IMR-90 (cell line): ENCODE results near the gene LETM1. TPM values are rescaled to one million over a fixed set of nuclear protein-coding genes. Genes with fewer than 3 reads are reported as not detected.

Experiments
- ATAC-seq: fragments of 200-7000 bp; cut with Tn5 transposase; 2 replicates; pipeline ENCODE4 v1.9.1; 2020; ENCODE audit warnings: low read depth, mild to moderate bottlenecking, moderate library complexity
- BruUV-seq: library from RNA; stranded (reverse); fragments of 400-500 nt; replicated peaks from 2 replicates; lab custom pipeline; 2021; lab: Mats Ljungman, UMichigan
- CTCF ChIA-PET: fragments of 300-600 bp; formaldehyde crosslinking; extraction: SDS; loops from one replicate; lab custom pipeline; 2021; ENCODE audit warnings: antibody characterized with exemption; lab: Yijun Ruan, JAX
- POLR2A ChIA-PET: fragments of 300-600 bp; sonication (Branson Sonifier 250); formaldehyde crosslinking; loops from one replicate; lab custom pipeline; 2022; ENCODE audit warnings: antibody characterized with exemption; ENCODE audit not compliant: unreplicated experiment; lab: Charles Lee
- DNase-seq: peaks from one replicate; pipeline ENCODE4 v3.0.0; 2013
- H2AFZ ChIP-seq: replicated peaks from 2 replicates; pipeline ENCODE3; 2013; ENCODE audit warnings: low read length, mild to moderate bottlenecking; ENCODE audit not compliant: poor library complexity
- H2AK5ac ChIP-seq: 2 replicates; pipeline ENCODE4 v1.6.1; 2013; ENCODE audit warnings: low read depth, low read length, inconsistent platforms
- H2AK9ac ChIP-seq: replicated peaks from 2 replicates; pipeline ENCODE3; 2013; ENCODE audit warnings: mild to moderate bottlenecking, low read depth, low read length, moderate library complexity; ENCODE audit not compliant: poor library complexity
- H2BK120ac ChIP-seq: 2 replicates; pipeline ENCODE4 v1.6.1; 2013; ENCODE audit warnings: low read depth, low read length, inconsistent platforms
- H2BK15ac ChIP-seq: 3 replicates; pipeline ENCODE4 v1.6.1; 2013; ENCODE audit warnings: low read depth, low read length, inconsistent platforms
- H2BK20ac ChIP-seq: 2 replicates; pipeline ENCODE4 v1.6.1; 2013; ENCODE audit warnings: low read depth, mild to moderate bottlenecking, inconsistent platforms, low read length, moderate library complexity
- H2BK5ac ChIP-seq: 2 replicates; pipeline ENCODE4 v1.6.1; 2013; ENCODE audit warnings: mild to moderate bottlenecking, low read depth, low read length, inconsistent platforms; ENCODE audit not compliant: poor library complexity, severe bottlenecking
- H3K14ac ChIP-seq: replicated peaks from 2 replicates; pipeline ENCODE4 v1.6.1; 2013; ENCODE audit warnings: low read depth, low read length, inconsistent platforms
- H3K18ac ChIP-seq: 2 replicates; pipeline ENCODE4 v1.6.1; 2013; ENCODE audit warnings: low read depth, low read length, control low read depth
- H3K23ac ChIP-seq: 2 replicates; pipeline ENCODE4 v1.6.1; 2013; ENCODE audit warnings: low read depth, low read length, inconsistent platforms
- H3K27ac ChIP-seq: 2 replicates; pipeline ENCODE4 v1.5.1; 2013; ENCODE audit warnings: mild to moderate bottlenecking, control low read depth, low read length; ENCODE audit not compliant: insufficient read depth
- H3K27me3 ChIP-seq: 2 replicates; pipeline ENCODE4 v1.6.1; 2013; ENCODE audit warnings: low read length; ENCODE audit not compliant: control insufficient read depth, insufficient read depth
- H3K36me3 ChIP-seq: 2 replicates; pipeline ENCODE4 v1.6.1; 2013; ENCODE audit warnings: low read length, mixed read lengths; ENCODE audit not compliant: control insufficient read depth, insufficient read depth
- H3K4ac ChIP-seq: 2 replicates; pipeline ENCODE4 v1.6.1; 2013; ENCODE audit warnings: low read depth, low read length, inconsistent platforms
- H3K4me1 ChIP-seq: 2 replicates; pipeline ENCODE4 v1.6.1; 2013; ENCODE audit warnings: low read length, mixed read lengths; ENCODE audit not compliant: control insufficient read depth, insufficient read depth
- H3K4me2 ChIP-seq: 2 replicates; pipeline ENCODE4 v1.6.1; 2013; ENCODE audit warnings: low read depth, mild to moderate bottlenecking, control low read depth, low read length, moderate library complexity
- H3K4me3 ChIP-seq: 2 replicates; pipeline ENCODE4 v1.5.1; 2013; ENCODE audit warnings: low read depth, mild to moderate bottlenecking, control low read depth, low read length, moderate library complexity; ENCODE audit not compliant: insufficient read depth
- H3K56ac ChIP-seq: 2 replicates; pipeline ENCODE4 v1.6.1; 2013; ENCODE audit warnings: low read length, inconsistent platforms; ENCODE audit not compliant: insufficient read depth; ENCODE audit errors: extremely low read depth
- H3K79me1 ChIP-seq, 2 experiments: 2 replicates each; pipeline ENCODE4 v1.6.1; 2013; ENCODE audit warnings: low read length in 2 of 2, inconsistent platforms in 1 of 2, low read depth in 1 of 2
- H3K9ac ChIP-seq: 2 replicates; pipeline ENCODE4 v1.6.1; 2013; ENCODE audit warnings: low read depth, low read length, control low read depth
- H3K9me1 ChIP-seq: 2 replicates; pipeline ENCODE4 v1.6.1; 2013; ENCODE audit warnings: low read length, inconsistent platforms; ENCODE audit not compliant: insufficient read depth
- H3K9me3 ChIP-seq: 2 replicates; pipeline ENCODE4 v1.6.1; 2013; ENCODE audit warnings: low read length; ENCODE audit not compliant: control insufficient read depth, insufficient read depth
- H4K20me1 ChIP-seq: 2 replicates; pipeline ENCODE4 v1.6.1; 2013; ENCODE audit warnings: low read length, inconsistent platforms; ENCODE audit not compliant: insufficient read depth
- H4K5ac ChIP-seq: 2 replicates; pipeline ENCODE4 v1.6.1; 2013; ENCODE audit warnings: mild to moderate bottlenecking, low read depth, low read length, control low read depth
- H4K8ac ChIP-seq, 2 experiments: 2 replicates each; pipeline ENCODE4 v1.6.1; 2013; ENCODE audit warnings: low read depth in 2 of 2, low read length in 2 of 2, control low read depth in 1 of 2, inconsistent platforms in 1 of 2
- H4K91ac ChIP-seq: 2 replicates; pipeline ENCODE4 v1.6.1; 2013; ENCODE audit warnings: low read depth, low read length, inconsistent platforms; ENCODE audit not compliant: insufficient read depth
- CEBPB ChIP-seq: IDR thresholded peaks from 2 replicates; pipeline ENCODE4 v1.6.1; 2012; ENCODE audit warnings: low read depth, low read length, improper control_type of control experiment
- CHD1 ChIP-seq: IDR thresholded peaks from 2 replicates; pipeline ENCODE4 v1.6.1; 2012; ENCODE audit warnings: low read depth, low read length, improper control_type of control experiment
- CTCF ChIP-seq: conservative IDR thresholded peaks from 2 replicates; pipeline ENCODE4 v1.5.1; 2012; ENCODE audit warnings: mild to moderate bottlenecking, low read depth, low read length, improper control_type of control experiment
- NFE2L2 ChIP-seq: fragments of 150-350 bp; IDR thresholded peaks from 2 replicates; pipeline ENCODE4 v1.6.1; 2016; ENCODE audit warnings: low read depth, mild to moderate bottlenecking, low read length
- RCOR1 ChIP-seq: IDR thresholded peaks from 2 replicates; pipeline ENCODE4 v1.6.1; 2012; ENCODE audit warnings: mild to moderate bottlenecking, low read length, improper control_type of control experiment; ENCODE audit not compliant: insufficient replicate concordance
- RFX5 ChIP-seq: IDR thresholded peaks from 2 replicates; pipeline ENCODE4 v1.8.0; 2012; ENCODE audit warnings: low read depth, mild to moderate bottlenecking, low read length, moderate library complexity
- SMC3 ChIP-seq: fragments of 150-350 bp; IDR thresholded peaks from 2 replicates; pipeline ENCODE4 v1.6.1; 2016; ENCODE audit warnings: low read depth, mild to moderate bottlenecking, antibody characterized with exemption, low read length, moderate library complexity
- WGBS, 2 experiments: methylation state at CpG; one replicate each; pipeline versions ENCODE4 v1.1.5 to v1.1.7; 2013; ENCODE audit warnings: missing lambda C conversion rate in 2 of 2; ENCODE audit not compliant: insufficient read length in 1 of 2; ENCODE audit errors: extremely low coverage in 2 of 2; 5-methylcytosine and 5-hydroxymethylcytosine counted together
- dilution Hi-C: fragments of 300-500 bp; cut with HindIII; formaldehyde crosslinking; loops from one replicate; pipeline ENCODE4 v1.14.3; 2018; ENCODE audit warnings: low sequenced_read_pairs; ENCODE audit not compliant: unreplicated experiment
- in situ Hi-C: fragments of 300-500 bp; cut with MboI; formaldehyde crosslinking; loops from 3 replicates; pipeline ENCODE4 v1.14.3; 2019; ENCODE audit warnings: low sequenced_read_pairs, inconsistent platforms, mixed read lengths
- intact Hi-C: fragments of 100-400 bp; cut with micrococcal nuclease; formaldehyde crosslinking; loops from 2 replicates; pipeline ENCODE4 v1.10.0; 2022
- polyA plus RNA-seq, 3 experiments: library from polyadenylated mRNA; depleted of rRNA; stranded (reverse); fragments of >200 nt; gene quantifications; 2 replicates each; pipeline ENCODE4 v1.2.3, GENCODE V29; 2012; ENCODE audit warnings: low replicate concordance in 1 of 3
- total RNA-seq: library from RNA; depleted of rRNA; stranded (reverse); fragments of >200 nt; gene quantifications from 2 replicates; pipeline ENCODE4 v1.2.3, GENCODE V29; 2012
- TF ChIP-seq, protein P1 (sequence below): fragments of 150-350 bp; IDR thresholded peaks from 2 replicates; pipeline ENCODE4 v1.6.1; 2017; ENCODE audit warnings: mild to moderate bottlenecking, antibody characterized with exemption, low read length, low read depth

The LETM1 gene
- total and polyA plus RNA-seq, 2 of the 4 experiments (the other 2 are of a cell fraction) = 25.0 to 49.3 TPM

DNA sequence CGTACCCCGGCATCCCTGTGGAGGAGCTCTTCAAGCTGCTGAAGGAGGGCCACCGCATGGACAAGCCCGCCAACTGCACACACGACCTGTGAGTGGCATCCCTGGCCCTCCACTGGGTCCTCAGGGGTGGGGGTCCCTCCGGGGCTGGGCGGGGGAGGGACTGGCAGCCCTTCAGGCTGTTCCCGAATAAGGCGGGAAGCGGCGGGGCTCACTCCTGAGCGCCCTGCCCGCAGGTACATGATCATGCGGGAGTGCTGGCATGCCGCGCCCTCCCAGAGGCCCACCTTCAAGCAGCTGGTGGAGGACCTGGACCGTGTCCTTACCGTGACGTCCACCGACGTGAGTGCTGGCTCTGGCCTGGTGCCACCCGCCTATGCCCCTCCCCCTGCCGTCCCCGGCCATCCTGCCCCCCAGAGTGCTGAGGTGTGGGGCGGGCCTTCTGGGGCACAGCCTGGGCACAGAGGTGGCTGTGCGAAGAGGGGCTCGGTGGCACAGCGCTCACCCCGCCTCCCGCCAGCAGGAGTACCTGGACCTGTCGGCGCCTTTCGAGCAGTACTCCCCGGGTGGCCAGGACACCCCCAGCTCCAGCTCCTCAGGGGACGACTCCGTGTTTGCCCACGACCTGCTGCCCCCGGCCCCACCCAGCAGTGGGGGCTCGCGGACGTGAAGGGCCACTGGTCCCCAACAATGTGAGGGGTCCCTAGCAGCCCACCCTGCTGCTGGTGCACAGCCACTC, 49.2 kb downstream of the LETM1 start:
- H3K27ac ChIP-seq = no peak overlapping the region
- peaks cover 16% of the 10 kb centered on the region for H4K20me1 ChIP-seq
- no peak overlapping the region for H3K56ac ChIP-seq
- no peak for DNase-seq
- H3K79me1 ChIP-seq = no peaks in the 10 kb centered on the region
- no peak overlapping the region for H4K8ac ChIP-seq
- H3K18ac ChIP-seq = no peak overlapping the region
- no peaks in the 10 kb centered on the region; the same call in 1 of the 2 replicates for H3K36me3 ChIP-seq
- no peaks in the 10 kb centered on the region for H3K9me3 ChIP-seq
- H3K4me3 ChIP-seq = no peak overlapping the region
- H3K4ac ChIP-seq = no peak overlapping the region
- H2BK5ac ChIP-seq = no peak overlapping the region
- ATAC-seq = no peak
- 92% methylated on average over 26 of the region's 41 CpGs; no CpG with 5 or more reads in 1 of the 2 experiments for WGBS, 2 experiments
- H3K9me1 ChIP-seq = no peaks in the 10 kb centered on the region
- no peaks in the 10 kb centered on the region for H3K27me3 ChIP-seq
- H2AK5ac ChIP-seq = no peak overlapping the region
- BruUV-seq = no TSS peak
- in situ Hi-C loops = no loop called here
- H3K9ac ChIP-seq = no peak overlapping the region
- dilution Hi-C loops = no loop called here
- H2BK15ac ChIP-seq = no peak overlapping the region
- TF ChIP-seq RFX5 (no peak), CTCF (no peak), RCOR1 (no peak), SMC3 (no peak), CEBPB (no peak), NFE2L2 (no peak), CHD1 (no peak)
- TF ChIP-seq, protein P1, sequence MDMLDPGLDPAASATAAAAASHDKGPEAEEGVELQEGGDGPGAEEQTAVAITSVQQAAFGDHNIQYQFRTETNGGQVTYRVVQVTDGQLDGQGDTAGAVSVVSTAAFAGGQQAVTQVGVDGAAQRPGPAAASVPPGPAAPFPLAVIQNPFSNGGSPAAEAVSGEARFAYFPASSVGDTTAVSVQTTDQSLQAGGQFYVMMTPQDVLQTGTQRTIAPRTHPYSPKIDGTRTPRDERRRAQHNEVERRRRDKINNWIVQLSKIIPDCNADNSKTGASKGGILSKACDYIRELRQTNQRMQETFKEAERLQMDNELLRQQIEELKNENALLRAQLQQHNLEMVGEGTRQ = no peak
- intact Hi-C loops = no loop called here
- no peak overlapping the region for H3K23ac ChIP-seq
- H3K4me2 ChIP-seq = no peak overlapping the region
- no peak overlapping the region for H2AK9ac ChIP-seq
- H2BK20ac ChIP-seq = no peak overlapping the region
- no peak overlapping the region for H4K5ac ChIP-seq
- H4K91ac ChIP-seq = no peak overlapping the region
- CTCF ChIA-PET = no interaction called here
- H3K14ac ChIP-seq = no peak overlapping the region
- H3K4me1 ChIP-seq = no peaks in the 10 kb centered on the region; the same call in 1 of the 2 replicates
- H2AFZ ChIP-seq = no peak overlapping the region
- H2BK120ac ChIP-seq = no peak overlapping the region
- POLR2A ChIA-PET = no interaction called here
